22Rv1 (cell line): Measurements from ENCODE around the gene CTTNBP2.

Source experiments
- ZFX ChIP-seq: fragments of 450-650 bp; IDR thresholded peaks from 2 replicates; pipeline ENCODE4 v1.6.1; 2017; ENCODE audit warnings: antibody characterized with exemption, borderline replicate concordance
- TF ChIP-seq, protein P1 (sequence below): fragments of 450-650 bp; IDR thresholded peaks from 2 replicates; pipeline ENCODE4 v1.5.1; 2017; ENCODE audit warnings: mild to moderate bottlenecking

DNA sequence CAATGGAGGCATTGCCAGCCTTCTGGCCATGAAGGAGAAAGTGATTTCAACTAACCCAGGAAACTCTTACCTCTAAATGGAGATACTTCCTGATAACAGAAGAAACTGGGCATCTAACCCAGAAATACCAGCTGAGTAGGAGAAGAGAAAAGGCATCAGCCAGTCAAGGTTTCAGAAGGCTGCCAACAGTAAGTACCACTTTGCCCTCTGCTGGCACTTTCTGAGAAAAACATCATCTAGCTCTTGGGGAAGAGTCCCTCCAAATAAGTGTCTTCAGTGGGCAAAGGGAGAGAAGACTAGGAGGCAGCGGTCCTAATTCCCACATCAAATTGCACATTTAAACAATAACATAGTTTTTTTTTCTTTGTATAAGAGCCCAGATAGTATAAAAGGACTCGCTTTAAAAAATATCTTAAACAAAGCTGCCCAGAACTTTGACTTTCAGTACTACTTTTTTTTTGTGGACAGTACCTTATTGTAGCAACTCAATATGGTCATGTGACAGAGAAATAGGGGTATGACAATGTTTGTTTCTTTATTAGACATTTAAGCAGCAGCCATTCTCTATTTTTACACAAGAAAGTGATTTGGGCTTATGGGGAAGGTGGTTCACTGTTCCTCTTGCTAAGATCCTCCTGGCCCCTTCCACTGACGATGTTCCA, 157.3 kb downstream of the CTTNBP2 start:
- TF ChIP-seq, protein P1, sequence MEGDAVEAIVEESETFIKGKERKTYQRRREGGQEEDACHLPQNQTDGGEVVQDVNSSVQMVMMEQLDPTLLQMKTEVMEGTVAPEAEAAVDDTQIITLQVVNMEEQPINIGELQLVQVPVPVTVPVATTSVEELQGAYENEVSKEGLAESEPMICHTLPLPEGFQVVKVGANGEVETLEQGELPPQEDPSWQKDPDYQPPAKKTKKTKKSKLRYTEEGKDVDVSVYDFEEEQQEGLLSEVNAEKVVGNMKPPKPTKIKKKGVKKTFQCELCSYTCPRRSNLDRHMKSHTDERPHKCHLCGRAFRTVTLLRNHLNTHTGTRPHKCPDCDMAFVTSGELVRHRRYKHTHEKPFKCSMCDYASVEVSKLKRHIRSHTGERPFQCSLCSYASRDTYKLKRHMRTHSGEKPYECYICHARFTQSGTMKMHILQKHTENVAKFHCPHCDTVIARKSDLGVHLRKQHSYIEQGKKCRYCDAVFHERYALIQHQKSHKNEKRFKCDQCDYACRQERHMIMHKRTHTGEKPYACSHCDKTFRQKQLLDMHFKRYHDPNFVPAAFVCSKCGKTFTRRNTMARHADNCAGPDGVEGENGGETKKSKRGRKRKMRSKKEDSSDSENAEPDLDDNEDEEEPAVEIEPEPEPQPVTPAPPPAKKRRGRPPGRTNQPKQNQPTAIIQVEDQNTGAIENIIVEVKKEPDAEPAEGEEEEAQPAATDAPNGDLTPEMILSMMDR = peak; percentile 89
- TF ChIP-seq ZFX = no peak
